Kidney (tissue), 14 donors: Measurements from ENCODE around the gene TNFRSF1B. TPM values are rescaled to one million over a fixed set of nuclear protein-coding genes. Genes with fewer than 3 reads are reported as not detected.

Experiments
- DNase-seq, 5 donors: peaks; one replicate each; pipeline ENCODE4 v3.0.0-alpha.2; 2013 to 2020
- FAIRE-seq: peaks from 2 replicates; lab custom pipeline; 2012; peaks lifted over from hg19 to GRCh38; lab: Jason Lieb, UNC
- H3K27ac ChIP-seq, 2 donors: one replicate each; pipeline ENCODE4 v1.7.0; 2013; ENCODE audit warnings: low read depth in 2 of 2, low read length in 2 of 2, inconsistent platforms in 1 of 2
- H3K27me3 ChIP-seq: one replicate; pipeline ENCODE4 v1.7.1; 2013; ENCODE audit warnings: low read length, inconsistent platforms; ENCODE audit not compliant: control insufficient read depth, insufficient read depth
- H3K36me3 ChIP-seq, 3 donors: one replicate each; pipeline versions ENCODE4 v1.7.0 to v1.7.1; 2013; ENCODE audit warnings: low read length in 3 of 3, control low read depth in 1 of 3, inconsistent platforms in 1 of 3; ENCODE audit not compliant: insufficient read depth in 3 of 3, control insufficient read depth in 2 of 3
- H3K4me1 ChIP-seq, 3 donors: one replicate each; pipeline versions ENCODE4 v1.7.0 to v1.7.1; 2013; ENCODE audit warnings: low read length in 3 of 3, inconsistent platforms in 1 of 3, low read depth in 1 of 3; ENCODE audit not compliant: control insufficient read depth in 2 of 3, insufficient read depth in 2 of 3
- H3K4me3 ChIP-seq, 3 donors: one replicate each; pipeline versions ENCODE4 v1.7.0 to v1.8.1; 2013; ENCODE audit warnings: low read length in 3 of 3, control low read depth in 1 of 3, inconsistent platforms in 1 of 3
- H3K9ac ChIP-seq, 3 donors: one replicate each; pipeline versions ENCODE4 v1.7.0 to v1.7.1; 2013; ENCODE audit warnings: low read length in 3 of 3, control low read depth in 1 of 3, inconsistent platforms in 1 of 3
- H3K9me3 ChIP-seq, 3 donors: one replicate each; pipeline versions ENCODE4 v1.7.0 to v1.7.1; 2013; ENCODE audit warnings: low read length in 3 of 3, control low read depth in 1 of 3, inconsistent platforms in 1 of 3; ENCODE audit not compliant: control insufficient read depth in 2 of 3, insufficient read depth in 1 of 3
- CTCF ChIP-seq: IDR thresholded peaks from 3 replicates; pipeline ENCODE4 v1.5.1; 2012; ENCODE audit warnings: mild to moderate bottlenecking, moderate library complexity, borderline replicate concordance; ENCODE audit not compliant: insufficient read depth; ENCODE audit errors: extremely low read depth
- intact Hi-C: fragments of 100-400 bp; cut with DNase I; formaldehyde crosslinking; loops from one replicate; pipeline ENCODE4 v1.11.1; 2022
- polyA plus RNA-seq: library from polyadenylated mRNA; stranded (reverse); fragments of 350-450 nt; fragmentation: Illumina TruSeq; extraction: RNeasy Lipid Tissue Mini Kit (QIAGEN cat#74804); gene quantifications from one replicate; pipeline ENCODE4 v1.2.3, GENCODE V29; 2014; ENCODE audit warnings: low read depth, low replicate concordance; ENCODE audit not compliant: insufficient read depth
- total RNA-seq: library from RNA; stranded (reverse); fragmentation: NEBNext Ultra II Directional; extraction: Animal tissue kit (Norgen Biotek cat#: 25700); gene quantifications from one replicate; pipeline ENCODE4 v1.2.1, GENCODE V29; 2021
- donor health status: control.
- donor health status: control.
- donor health status: control.
- donor health status: control.
- donor health status: control.
- donor health status: DM: yes; HTN: yes; CAD: no.
- donor health status: Normal renal cell carcinoma (clear cell type).

Gene TNFRSF1B
- total and polyA plus RNA-seq, 2 donors from 2014 or later, result 7.7 to 47.1 TPM

DNA sequence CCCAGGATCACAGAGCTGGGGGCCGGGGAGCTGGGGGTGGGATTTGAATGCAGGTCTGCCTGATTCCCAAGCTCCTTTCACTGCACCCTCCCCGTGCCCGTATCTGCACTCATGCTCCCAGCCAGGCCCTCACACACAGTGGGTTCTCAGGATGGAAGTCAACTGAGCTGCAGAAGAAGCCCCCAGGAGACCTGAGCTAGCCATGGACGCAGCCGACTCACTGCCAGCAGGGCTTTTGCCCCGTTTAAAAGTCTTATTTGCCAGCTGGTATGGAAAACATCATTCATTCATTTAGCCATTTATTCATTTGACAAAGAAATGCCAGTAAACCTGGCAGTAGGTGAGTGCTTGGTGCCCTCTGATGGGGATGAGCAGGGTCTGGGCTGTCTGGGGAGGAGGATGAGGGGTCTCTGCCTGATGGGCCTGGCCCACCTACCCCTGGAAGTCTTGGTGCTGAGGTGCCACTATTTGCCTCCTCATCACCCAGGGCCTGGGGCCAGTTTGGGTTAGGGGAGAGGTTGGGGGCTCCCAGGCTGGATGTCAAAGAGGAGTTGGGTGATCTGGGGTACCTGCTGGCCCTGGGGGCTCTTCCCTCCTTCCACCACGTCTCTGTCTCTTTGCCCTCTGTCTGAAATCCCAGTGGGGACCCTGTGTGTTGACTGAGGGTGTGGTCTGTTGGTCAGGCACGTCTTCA is 2.8 kb downstream of the TNFRSF1B start:
- H3K27me3 ChIP-seq, result no peaks in the 10 kb centered on the region
- no peak overlapping the region for H3K4me3 ChIP-seq
- H3K9ac ChIP-seq, result no peak overlapping the region
- H3K9me3 ChIP-seq, result no peaks in the 10 kb centered on the region
- no peak for DNase-seq
- no peak for FAIRE-seq
- H3K27ac ChIP-seq, result no peak overlapping the region
- H3K36me3 ChIP-seq, result no peaks in the 10 kb centered on the region
- TF ChIP-seq CTCF, result no peak
- intact Hi-C loops, result no loop called here
- H3K4me1 ChIP-seq, result peaks cover 0 to 15% (median 0%) of the 10 kb centered on the region in 3 donors

GRCh38 chr1:12170263-12170671 is 3.5 kb downstream of the TNFRSF1B start:
- Histone ChIP-seq H3K4me1 (peaks cover 0 to 22% (median 0%) of the 10 kb centered on the region in 3 donors), H3K9me3 (no peaks in the 10 kb centered on the region), H3K27me3 (no peaks in the 10 kb centered on the region), H3K4me3 (no peak overlapping the region), H3K36me3 (no peaks in the 10 kb centered on the region), H3K27ac (no peak overlapping the region), H3K9ac (no peak overlapping the region)
- intact Hi-C loops, result no loop called here
- no peak for TF ChIP-seq CTCF
- DNase-seq, result no peak
- no peak for FAIRE-seq

DNA sequence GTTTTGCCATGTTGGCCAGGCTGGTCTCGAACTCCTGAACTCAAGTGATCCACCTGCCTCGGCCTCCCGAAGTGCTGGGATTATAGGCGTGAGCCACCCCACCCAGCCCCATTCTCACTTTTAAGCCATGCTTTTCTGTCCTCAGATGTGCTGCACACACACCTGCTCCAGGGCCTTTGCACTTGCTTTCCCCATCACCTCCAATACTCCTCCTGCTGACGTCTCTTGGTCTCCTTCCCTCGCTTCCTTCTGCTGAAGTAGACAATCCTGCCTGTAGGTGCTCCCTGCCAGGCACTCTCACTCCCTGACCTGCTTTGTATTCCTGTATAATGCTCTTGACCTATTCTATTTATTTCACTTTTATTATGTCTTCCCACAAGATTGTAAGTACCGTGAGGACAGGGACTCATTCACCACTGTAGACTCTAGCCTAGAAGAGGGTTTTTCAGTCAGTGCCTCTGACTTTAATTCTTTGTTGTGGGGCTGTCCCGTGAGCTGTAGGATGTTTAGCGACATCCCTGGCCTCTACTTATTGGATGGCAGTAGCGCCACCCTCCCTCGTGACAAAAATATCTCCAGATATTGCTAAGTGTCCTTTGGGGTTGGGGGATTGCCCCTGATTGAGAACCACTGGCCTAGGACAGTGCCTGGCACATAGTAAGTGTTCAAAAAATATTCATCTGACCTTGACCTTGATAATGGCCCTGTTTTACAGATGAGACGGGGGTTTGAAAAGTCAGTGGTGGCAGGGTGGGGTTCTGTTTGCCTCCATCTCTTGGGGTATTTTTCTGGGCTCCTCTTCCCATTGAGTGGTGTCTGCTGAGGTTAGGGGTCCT is 4.6 kb downstream of the TNFRSF1B start:
- no peak overlapping the region for H3K9ac ChIP-seq
- H3K27ac ChIP-seq, result no peak overlapping the region
- no peak overlapping the region for H3K4me3 ChIP-seq
- H3K27me3 ChIP-seq, result no peaks in the 10 kb centered on the region
- H3K36me3 ChIP-seq, result no peaks in the 10 kb centered on the region
- DNase-seq (no peak), FAIRE-seq (no peak)
- intact Hi-C loops, result no loop called here
- TF ChIP-seq CTCF, result no peak
- H3K4me1 ChIP-seq, result peaks cover 0 to 26% (median 0%) of the 10 kb centered on the region in 3 donors
- no peaks in the 10 kb centered on the region for H3K9me3 ChIP-seq
